Colonic mucosa (tissue), 4 donors: ENCODE measurements around the gene LMNA. TPM values are rescaled to one million over a fixed set of nuclear protein-coding genes. Genes with fewer than 3 reads are reported as not detected.

Source experiments
- DNase-seq: peaks from one replicate; pipeline ENCODE4 v3.0.0-alpha.2; 2020
- H3K27ac ChIP-seq: fragments of 200-600 bp; one replicate; pipeline ENCODE4 v1.8.0; 2021
- H3K27me3 ChIP-seq: fragments of 200-600 bp; one replicate; pipeline ENCODE4 v1.8.0; 2021
- H3K36me3 ChIP-seq: fragments of 200-600 bp; one replicate; pipeline ENCODE4 v1.8.0; 2021
- H3K4me1 ChIP-seq: fragments of 200-600 bp; one replicate; pipeline ENCODE4 v1.8.0; 2021; ENCODE audit warnings: mild to moderate bottlenecking
- H3K4me3 ChIP-seq: fragments of 200-600 bp; one replicate; pipeline ENCODE4 v1.8.0; 2021
- H3K9ac ChIP-seq, 2 donors: one replicate each; pipeline ENCODE4 v1.7.0; 2013; ENCODE audit warnings: control low read depth in 2 of 2, low read depth in 2 of 2, low read length in 2 of 2
- H3K9me3 ChIP-seq: fragments of 200-600 bp; one replicate; pipeline ENCODE4 v1.8.0; 2021
- CTCF ChIP-seq: fragments of 200-600 bp; IDR thresholded peaks from one replicate; pipeline ENCODE4 v1.8.0; 2022; ENCODE audit warnings: antibody characterized with exemption, mild to moderate bottlenecking
- intact Hi-C: fragments of 100-400 bp; cut with DNase I; formaldehyde crosslinking; loops from one replicate; pipeline ENCODE4 v1.14.1; 2022
- total RNA-seq, 2 donors: library from RNA; stranded (reverse); fragmentation: NEBNext Ultra II Directional in 1 of 2; extraction: Animal tissue kit (Norgen Biotek cat#: 25700) in 1 of 2; gene quantifications; one replicate each; pipeline ENCODE4 v1.2.1, GENCODE V29; 2021
- donor health status: healthy.
- donor health status: DM: no; HTN: no; CAD: no.
- donor health status: DM: no; HTN: no; CAD: no.

The LMNA gene
- total RNA-seq, result 100 to 1,000 TPM; 414 to 610 TPM

GRCh38 chr1:156114101-156114918 is at the start of gene LMNA:
Gene LMNA (plus strand): TSS chr1:156114711. CDS start chr1:156114919, 208 bp downstream.
- intact Hi-C loops, result no loop called here
- peak within 1 kb of the TSS; percentile 88 for H3K4me3 ChIP-seq
- DNase-seq, result peak; percentile 95
- no peaks in the 10 kb centered on the region for H3K9me3 ChIP-seq
- TF ChIP-seq CTCF, result no peak
- H3K4me1 ChIP-seq, result peaks cover 11% of the 10 kb centered on the region
- H3K9ac ChIP-seq, result peak within 1 kb of the TSS; percentile 99 to 100
- H3K27ac ChIP-seq, result peak within 1 kb of the TSS; percentile 94
- H3K36me3 ChIP-seq, result no peaks in the 10 kb centered on the region
- no peaks in the 10 kb centered on the region for H3K27me3 ChIP-seq

- Histone ChIP-seq H3K9ac (no peak overlapping the region), H3K27ac (no peak overlapping the region), H3K27me3 (no peaks in the 10 kb centered on the region), H3K4me3 (no peak overlapping the region), H3K4me1 (no peaks in the 10 kb centered on the region), H3K36me3 (no peaks in the 10 kb centered on the region), H3K9me3 (no peaks in the 10 kb centered on the region)
- intact Hi-C loops, result no loop called here
- no peak for TF ChIP-seq CTCF
- DNase-seq, result no peak
These were observed 49.3 kb upstream of the LMNA start for GRCh38 chr1:156065212-156065611.

GRCh38 chr1:156065871-156066270 is 48.6 kb upstream of the LMNA start:
- DNase-seq, result no peak
- H3K27ac ChIP-seq, result no peak overlapping the region
- no peaks in the 10 kb centered on the region for H3K27me3 ChIP-seq
- H3K9ac ChIP-seq, result no peak overlapping the region
- no peak overlapping the region for H3K4me3 ChIP-seq
- no peaks in the 10 kb centered on the region for H3K4me1 ChIP-seq
- TF ChIP-seq CTCF, result no peak
- H3K9me3 ChIP-seq, result no peaks in the 10 kb centered on the region
- intact Hi-C loops, result no loop called here
- no peaks in the 10 kb centered on the region for H3K36me3 ChIP-seq

GRCh38 chr1:156067262-156067661 is 47.2 kb upstream of the LMNA start:
- intact Hi-C loops, result no loop called here
- DNase-seq, result no peak
- no peak overlapping the region for H3K4me3 ChIP-seq
- no peaks in the 10 kb centered on the region for H3K27me3 ChIP-seq
- no peak overlapping the region for H3K27ac ChIP-seq
- no peak overlapping the region for H3K9ac ChIP-seq
- H3K9me3 ChIP-seq, result no peaks in the 10 kb centered on the region
- H3K36me3 ChIP-seq, result no peaks in the 10 kb centered on the region
- H3K4me1 ChIP-seq, result no peaks in the 10 kb centered on the region
- no peak for TF ChIP-seq CTCF

- Histone ChIP-seq H3K27me3 (no peaks in the 10 kb centered on the region), H3K27ac (no peak overlapping the region), H3K4me1 (no peaks in the 10 kb centered on the region), H3K9me3 (no peaks in the 10 kb centered on the region), H3K36me3 (no peaks in the 10 kb centered on the region), H3K4me3 (no peak overlapping the region), H3K9ac (no peak overlapping the region)
- no peak for DNase-seq
- intact Hi-C loops, result no loop called here
- no peak for TF ChIP-seq CTCF
These were observed 44.7 kb upstream of the LMNA start for GRCh38 chr1:156069490-156070455.
